Measurements from ENCODE around the gene RNF44.
"Not testable (repeated sequence)": the region's sequence is repeated elsewhere in the genome, so short reads cannot be mapped to it uniquely, and the experiment has no call there.

RNF44 gene

DNA sequence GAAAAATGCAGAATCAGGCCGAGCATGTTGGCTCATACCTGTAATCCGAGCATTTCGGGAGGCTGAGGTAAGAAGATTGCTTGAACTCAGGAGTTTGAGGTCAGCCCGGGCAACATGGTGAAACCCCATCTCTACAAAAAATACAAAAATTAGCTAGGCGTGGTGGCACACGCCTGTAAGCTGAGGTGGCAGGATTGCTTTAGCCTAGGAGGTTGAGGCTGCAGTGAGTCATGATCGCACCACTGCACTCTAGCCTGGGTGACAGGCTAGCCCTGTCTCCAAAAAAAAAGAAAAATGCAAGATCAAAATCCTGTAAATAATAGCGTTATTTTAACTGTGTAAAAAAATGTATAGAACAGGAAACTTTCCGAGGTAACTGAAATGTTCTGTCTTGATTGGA is 39.4 kb downstream of the RNF44 start:
- in situ Hi-C loops (cut with HindIII; ENCODE audit: low pct_ligation_motif_present, low sequenced_read_pairs), result no loop called here
- Histone ChIP-seq H3K27ac (peak overlapping the region; percentile 26), H3K36me3 (replicated peaks) (peaks cover 64% of the 10 kb centered on the region), H3K4me3 (ENCODE audit: low read depth, low read length) (no peak overlapping the region), H3K27me3 (replicated peaks) (no peaks in the 10 kb centered on the region)
- DNase-seq, result peak; percentile 26
- TF ChIP-seq, protein P1, sequence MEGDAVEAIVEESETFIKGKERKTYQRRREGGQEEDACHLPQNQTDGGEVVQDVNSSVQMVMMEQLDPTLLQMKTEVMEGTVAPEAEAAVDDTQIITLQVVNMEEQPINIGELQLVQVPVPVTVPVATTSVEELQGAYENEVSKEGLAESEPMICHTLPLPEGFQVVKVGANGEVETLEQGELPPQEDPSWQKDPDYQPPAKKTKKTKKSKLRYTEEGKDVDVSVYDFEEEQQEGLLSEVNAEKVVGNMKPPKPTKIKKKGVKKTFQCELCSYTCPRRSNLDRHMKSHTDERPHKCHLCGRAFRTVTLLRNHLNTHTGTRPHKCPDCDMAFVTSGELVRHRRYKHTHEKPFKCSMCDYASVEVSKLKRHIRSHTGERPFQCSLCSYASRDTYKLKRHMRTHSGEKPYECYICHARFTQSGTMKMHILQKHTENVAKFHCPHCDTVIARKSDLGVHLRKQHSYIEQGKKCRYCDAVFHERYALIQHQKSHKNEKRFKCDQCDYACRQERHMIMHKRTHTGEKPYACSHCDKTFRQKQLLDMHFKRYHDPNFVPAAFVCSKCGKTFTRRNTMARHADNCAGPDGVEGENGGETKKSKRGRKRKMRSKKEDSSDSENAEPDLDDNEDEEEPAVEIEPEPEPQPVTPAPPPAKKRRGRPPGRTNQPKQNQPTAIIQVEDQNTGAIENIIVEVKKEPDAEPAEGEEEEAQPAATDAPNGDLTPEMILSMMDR (IDR thresholded peaks at IDR 0.05; ENCODE audit: low read depth, low read length, missing control alignments), result no peak

DNA sequence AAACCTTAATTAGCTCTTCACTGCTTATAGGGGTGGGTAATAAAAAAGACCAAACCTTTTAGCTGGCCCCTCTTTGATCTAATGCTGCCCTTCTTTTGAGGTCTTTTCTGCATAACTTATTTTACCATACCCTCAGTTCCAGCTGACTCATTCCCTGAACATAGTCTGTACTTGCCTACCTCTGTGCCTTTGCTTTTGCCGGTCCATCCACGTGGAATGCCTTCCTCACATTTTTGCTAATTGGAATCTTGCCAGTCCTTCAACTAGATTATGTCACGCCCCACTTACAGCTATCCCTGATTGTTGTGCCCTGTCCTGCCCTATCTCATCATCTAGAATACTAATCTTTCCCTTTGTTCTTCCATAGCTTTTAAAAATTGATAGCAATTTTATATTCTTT is 44.8 kb downstream of the RNF44 start:
- no peak overlapping the region for H3K4me3 ChIP-seq (ENCODE audit: low read depth, low read length)
- in situ Hi-C loops (cut with HindIII; ENCODE audit: low pct_ligation_motif_present, low sequenced_read_pairs), result no loop called here
- peaks cover 60% of the 10 kb centered on the region for H3K36me3 ChIP-seq (replicated peaks)

DNA sequence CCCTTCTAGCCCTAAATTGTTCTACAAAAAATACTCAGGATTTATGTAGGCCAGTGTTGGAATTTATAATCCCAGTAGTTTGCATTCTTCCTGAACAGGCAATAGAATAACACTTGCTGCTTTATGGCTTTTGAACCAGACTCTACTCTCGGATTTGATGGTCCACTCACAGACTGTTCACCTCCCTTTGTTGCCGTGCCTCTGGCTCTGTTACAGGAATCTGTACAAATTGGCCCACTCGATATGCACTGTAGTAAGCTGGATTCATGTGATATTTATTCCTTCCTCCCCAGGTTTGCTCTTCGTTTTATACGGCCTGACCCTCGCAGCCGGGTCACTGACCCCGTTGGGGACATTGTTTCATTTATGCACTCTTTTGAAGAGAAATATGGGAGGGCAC is 45.3 kb downstream of the RNF44 start:
- Histone ChIP-seq H3K4me3 (ENCODE audit: low read depth, low read length) (no peak overlapping the region), H3K36me3 (replicated peaks) (peaks cover 64% of the 10 kb centered on the region), H3K27ac (no peak overlapping the region), H3K27me3 (replicated peaks) (no peaks in the 10 kb centered on the region)
- DNase-seq, result no peak
- in situ Hi-C loops (cut with HindIII; ENCODE audit: low pct_ligation_motif_present, low sequenced_read_pairs), result no loop called here
- TF ChIP-seq, protein P1 (IDR thresholded peaks at IDR 0.05; ENCODE audit: low read depth, low read length, missing control alignments), result no peak

More for the DNA sequence above, 44.8 kb downstream of the RNF44 start:
- Histone ChIP-seq H3K27ac (no peak overlapping the region), H3K27me3 (replicated peaks) (no peaks in the 10 kb centered on the region)
- TF ChIP-seq, protein P1 (IDR thresholded peaks at IDR 0.05; ENCODE audit: low read depth, low read length, missing control alignments), result no peak
- peak; percentile 3 for DNase-seq

DNA sequence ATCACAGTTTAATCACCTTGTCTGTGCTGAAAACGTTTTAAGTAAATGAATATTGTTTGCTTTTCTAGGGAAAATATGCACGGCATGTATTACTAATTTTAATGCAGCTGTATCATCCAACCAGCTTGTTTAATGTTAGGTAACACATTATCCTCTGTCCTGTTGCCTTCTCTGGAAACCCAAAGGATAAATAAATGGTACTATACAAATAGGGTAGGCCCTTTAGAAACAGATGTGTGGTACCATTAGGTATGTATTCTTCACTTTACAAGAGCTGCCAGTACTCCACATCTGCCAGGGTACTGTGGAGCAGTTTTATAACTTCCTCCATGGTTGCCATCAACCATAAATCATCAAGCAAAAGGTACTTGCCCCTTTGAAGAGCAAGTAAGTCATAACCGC is 46.1 kb downstream of the RNF44 start:
- Histone ChIP-seq H3K4me3 (ENCODE audit: low read depth, low read length) (no peak overlapping the region), H3K36me3 (replicated peaks) (peaks cover 60% of the 10 kb centered on the region), H3K27ac (no peak overlapping the region), H3K27me3 (replicated peaks) (no peaks in the 10 kb centered on the region)
- in situ Hi-C loops (cut with HindIII; ENCODE audit: low pct_ligation_motif_present, low sequenced_read_pairs), result no loop called here
- DNase-seq, result no peak
- TF ChIP-seq, protein P1 (IDR thresholded peaks at IDR 0.05; ENCODE audit: low read depth, low read length, missing control alignments), result no peak

DNA sequence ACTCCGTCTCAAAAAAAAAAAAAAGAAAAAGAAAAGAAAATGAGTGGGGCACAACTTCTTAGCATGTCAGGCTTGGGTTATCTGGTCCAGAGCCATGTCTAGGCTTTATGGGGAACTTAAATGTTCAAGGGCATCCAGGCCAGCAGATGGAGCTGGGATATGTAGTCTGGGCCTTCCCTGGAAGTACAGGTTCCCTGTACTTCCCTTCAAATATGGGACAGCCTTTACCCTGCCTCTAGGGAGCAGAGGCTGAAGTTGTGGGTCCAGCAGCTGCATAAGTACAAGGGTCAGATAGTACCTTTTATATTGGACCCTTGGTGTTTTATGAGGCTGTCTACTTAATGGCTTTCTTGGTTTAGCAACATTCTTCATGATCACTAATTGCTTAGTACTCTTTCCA is 46.9 kb downstream of the RNF44 start:
- no peaks in the 10 kb centered on the region for H3K27me3 ChIP-seq (replicated peaks)
- H3K36me3 ChIP-seq (replicated peaks), result peaks cover 57% of the 10 kb centered on the region
- TF ChIP-seq, protein P1 (IDR thresholded peaks at IDR 0.05; ENCODE audit: low read depth, low read length, missing control alignments), result no peak

DNA sequence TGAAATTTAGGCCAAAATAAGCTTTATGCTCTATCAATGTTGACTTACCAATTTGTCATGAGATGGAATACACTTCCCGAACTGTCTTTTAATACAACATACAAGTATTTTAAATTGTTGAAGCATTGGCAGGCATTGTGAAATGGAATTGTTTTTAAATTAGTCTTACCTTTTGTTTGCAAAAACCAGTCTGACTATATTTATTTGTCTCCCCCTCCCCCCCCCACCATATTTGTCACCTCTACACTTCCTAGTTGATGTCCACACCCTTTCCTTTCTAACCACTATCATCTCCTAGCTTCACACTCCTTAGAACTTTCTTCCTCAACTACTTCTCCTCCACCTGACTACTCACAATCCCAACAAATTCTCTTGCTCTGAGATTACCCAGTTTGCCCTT is 48.1 kb downstream of the RNF44 start:
- in situ Hi-C loops (cut with HindIII; ENCODE audit: low pct_ligation_motif_present, low sequenced_read_pairs), result no loop called here
- H3K36me3 ChIP-seq (replicated peaks), result peaks cover 46% of the 10 kb centered on the region
- TF ChIP-seq, protein P1 (IDR thresholded peaks at IDR 0.05; ENCODE audit: low read depth, low read length, missing control alignments), result no peak
- no peaks in the 10 kb centered on the region for H3K27me3 ChIP-seq (replicated peaks)
- no peak for DNase-seq
- H3K27ac ChIP-seq, result no peak overlapping the region
- no peak overlapping the region for H3K4me3 ChIP-seq (ENCODE audit: low read depth, low read length)

More for the DNA sequence above, 46.9 kb downstream of the RNF44 start:
- no peak overlapping the region for H3K27ac ChIP-seq
- H3K4me3 ChIP-seq (ENCODE audit: low read depth, low read length), result no peak overlapping the region
- in situ Hi-C loops (cut with HindIII; ENCODE audit: low pct_ligation_motif_present, low sequenced_read_pairs), result no loop called here
- DNase-seq, result no peak

DNA sequence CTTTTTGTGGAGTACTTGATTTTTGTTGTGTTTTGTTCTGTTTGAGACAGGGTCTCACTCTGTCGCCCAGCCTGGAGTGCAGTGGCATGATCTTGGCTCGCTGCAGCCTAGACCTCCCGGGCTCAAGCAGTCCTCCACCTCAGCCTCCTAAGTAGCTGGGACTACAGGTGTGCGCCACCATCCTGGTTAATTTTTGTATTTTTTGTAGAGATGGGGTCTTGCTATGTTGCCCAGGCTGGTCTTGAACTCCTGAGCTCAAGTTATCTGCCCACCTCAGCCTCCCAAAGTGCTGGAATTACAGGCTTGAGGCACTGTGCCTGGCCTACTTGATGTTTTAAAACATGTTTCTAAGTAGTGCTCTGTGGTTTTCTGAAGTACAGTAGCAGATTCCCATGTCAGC is 50.0 kb downstream of the RNF44 start:
- H3K27me3 ChIP-seq (replicated peaks); H3K27ac ChIP-seq; H3K4me3 ChIP-seq (ENCODE audit: low read depth, low read length); DNase-seq; in situ Hi-C loops (cut with HindIII; ENCODE audit: low pct_ligation_motif_present, low sequenced_read_pairs): not testable (repeated sequence)
- peaks cover 31% of the 10 kb centered on the region for H3K36me3 ChIP-seq (replicated peaks)
